GM12878 (cell line): ENCODE results near the gene DUSP7. TPM values are rescaled to one million over a fixed set of nuclear protein-coding genes. Genes with fewer than 3 reads are reported as not detected.

Experiments
- ATAC-seq: fragments of 200-7000 bp; cut with Tn5 transposase; 3 replicates; pipeline ENCODE4 v1.9.1; 2020; ENCODE audit warnings: mild to moderate bottlenecking, moderate library complexity
- BruUV-seq: library from RNA; stranded (reverse); fragments of 400-500 nt; replicated peaks from 2 replicates; lab custom pipeline; 2021; lab: Mats Ljungman, UMichigan
- CTCF ChIA-PET: fragments of 300-600 bp; sonication (Branson Sonifier 250); formaldehyde crosslinking; extraction: SDS; loops from one replicate; lab custom pipeline; 2021; ENCODE audit warnings: inconsistent platforms; lab: Yijun Ruan, JAX
- POLR2A ChIA-PET: fragments of 350-600 bp; formaldehyde crosslinking; extraction: SDS; loops from one replicate; lab custom pipeline; 2021; ENCODE audit warnings: inconsistent platforms; lab: Charles Lee
- RAD21 ChIA-PET: fragments of 300-600 bp; sonication (Branson Sonifier 250); formaldehyde crosslinking; loops from one replicate; lab custom pipeline; 2023; ENCODE audit warnings: antibody characterized with exemption; ENCODE audit not compliant: unreplicated experiment; lab: Charles Lee
- SMC1A ChIA-PET: fragments of 300-600 bp; sonication (Branson Sonifier 250); formaldehyde crosslinking; loops from one replicate; lab custom pipeline; 2023; ENCODE audit not compliant: unreplicated experiment, uncharacterized antibody; lab: Charles Lee
- DNase-seq: peaks from one replicate; pipeline ENCODE4 v3.0.0-alpha.2; 2011; ENCODE audit warnings: low read depth, low spot score
- FAIRE-seq: peaks from 3 replicates; lab custom pipeline; 2011; peaks lifted over from hg19 to GRCh38; lab: Jason Lieb, UNC
- H2AFZ ChIP-seq: 2 replicates; pipeline ENCODE4 v1.6.0; 2011; ENCODE audit warnings: low read depth, low read length, control low read depth; ENCODE audit not compliant: control insufficient read depth
- H3K27ac ChIP-seq: 2 replicates; pipeline ENCODE4 v1.5.1; 2011; ENCODE audit warnings: control low read depth; ENCODE audit not compliant: control insufficient read depth, insufficient read depth
- H3K27me3 ChIP-seq, 2 experiments: replicated peaks in 1 of 2; 2 replicates each; pipeline versions ENCODE4 v1.6.0 to v1.6.1; 2011; ENCODE audit warnings: low read length in 1 of 2; ENCODE audit not compliant: control insufficient read depth in 2 of 2, insufficient read depth in 2 of 2
- H3K36me3 ChIP-seq, 2 experiments: 2 replicates each; pipeline ENCODE4 v1.5.1; 2011; ENCODE audit warnings: low read length in 1 of 2; ENCODE audit not compliant: control insufficient read depth in 2 of 2, insufficient read depth in 2 of 2
- H3K4me1 ChIP-seq: 2 replicates; pipeline ENCODE4 v1.6.1; 2011; ENCODE audit warnings: mild to moderate bottlenecking, low read length, moderate library complexity, mixed read lengths; ENCODE audit not compliant: control insufficient read depth, insufficient read depth
- H3K4me2 ChIP-seq: 2 replicates; pipeline ENCODE4 v1.6.0; 2011; ENCODE audit warnings: control low read depth; ENCODE audit not compliant: control insufficient read depth, insufficient read depth
- H3K4me3 ChIP-seq: fragments of 200-600 bp; sonication (generic); 2 replicates; pipeline ENCODE4 v1.5.1; 2016
- H3K79me2 ChIP-seq: 2 replicates; pipeline ENCODE4 v1.6.0; 2011; ENCODE audit warnings: low read length; ENCODE audit not compliant: control insufficient read depth, insufficient read depth
- H3K9ac ChIP-seq: 2 replicates; pipeline ENCODE4 v1.8.0; 2011; ENCODE audit warnings: low read length, control low read depth, mixed read lengths; ENCODE audit not compliant: control insufficient read depth, insufficient read depth
- H3K9me3 ChIP-seq: replicated peaks from 3 replicates; pipeline ENCODE4 v1.5.1; 2011; ENCODE audit warnings: mild to moderate bottlenecking, low read length; ENCODE audit not compliant: control insufficient read depth, insufficient read depth
- H4K20me1 ChIP-seq: 2 replicates; pipeline ENCODE4 v1.6.0; 2011; ENCODE audit not compliant: control insufficient read depth, insufficient read depth
- CBFB ChIP-seq: IDR thresholded peaks from 2 replicates; pipeline ENCODE4 v1.6.1; 2016; ENCODE audit warnings: antibody characterized with exemption, low read depth
- CEBPB ChIP-seq, 2 experiments: fragments of 150-350 bp in 1 of 2; IDR thresholded peaks; 2 replicates each; pipeline ENCODE4 v1.6.1; 2012 to 2014; ENCODE audit warnings: low read depth in 2 of 2, low read length in 2 of 2, borderline replicate concordance in 1 of 2, inconsistent platforms in 1 of 2
- MYB ChIP-seq: fragments of 150-350 bp; IDR thresholded peaks from 2 replicates; pipeline ENCODE4 v1.6.1; 2014; ENCODE audit warnings: mild to moderate bottlenecking, low read depth, low read length, borderline replicate concordance
- NFIC ChIP-seq: IDR thresholded peaks from 2 replicates; pipeline ENCODE4 v1.6.1; 2012; ENCODE audit warnings: low read depth, mild to moderate bottlenecking, inconsistent platforms, low read length, moderate library complexity
- RAD21 ChIP-seq: IDR thresholded peaks from 2 replicates; pipeline ENCODE4 v1.6.1; 2011; ENCODE audit warnings: mild to moderate bottlenecking, low read depth, low read length, moderate library complexity; ENCODE audit not compliant: insufficient read depth
- RUNX3 ChIP-seq: IDR thresholded peaks from 2 replicates; pipeline ENCODE4 v1.6.1; 2012; ENCODE audit warnings: low read length, inconsistent platforms
- SREBF1 ChIP-seq: IDR thresholded peaks from 2 replicates; pipeline ENCODE4 v1.6.1; 2012; ENCODE audit warnings: mild to moderate bottlenecking, low read length
- ZSCAN29 ChIP-seq: fragments of 450-650 bp; IDR thresholded peaks from 2 replicates; pipeline ENCODE4 v1.6.1; 2017; ENCODE audit warnings: mild to moderate bottlenecking, moderate library complexity
- WGBS: methylation state at CpG from one replicate; pipeline ENCODE4 v1.1.6; 2016; ENCODE audit warnings: low lambda C conversion rate; ENCODE audit not compliant: insufficient replicate concordance, insufficient coverage; ENCODE audit errors: missing lambda C conversion rate; 5-methylcytosine and 5-hydroxymethylcytosine counted together
- in situ Hi-C: fragments of 300-500 bp; cut with MboI; formaldehyde crosslinking; loops from 9 replicates; pipeline ENCODE4 v1.14.3; 2018; ENCODE audit warnings: mixed read lengths
- intact Hi-C: fragments of 100-400 bp; cut with micrococcal nuclease; formaldehyde crosslinking; loops from one replicate; pipeline ENCODE4 v1.14.2; 2022; ENCODE audit not compliant: unreplicated experiment
- polyA plus RNA-seq, 11 experiments: library from polyadenylated mRNA; depleted of rRNA in 4 of 11; unstranded in 6 of 11; stranded (reverse) in 5 of 11; fragments of >200 nt; fragmentation: Nextera tagmentation in 4 of 11; fragmentation: Illumina TruSeq in 1 of 11; extraction: Ambion mirVana in 4 of 11; extraction: Trizol in 1 of 11; gene quantifications; 1 replicate in 1 of 11; 2 replicates in 10 of 11; pipeline versions ENCODE4 v1.2.1 to v1.2.3, GENCODE V29; 2011 to 2016; ENCODE audit warnings: inconsistent platforms in 2 of 11, missing spikeins in 2 of 11, low read depth in 1 of 11
- total RNA-seq, 4 experiments: library from RNA; depleted of rRNA in 3 of 4; stranded (reverse); fragments of >200 nt in 3 of 4; fragmentation: Illumina TruSeq in 1 of 4; extraction: Trizol in 1 of 4; gene quantifications; 2 replicates each; pipeline versions ENCODE4 v1.2.1 to v1.2.3, GENCODE V29; 2013 to 2021
- TF ChIP-seq, protein P1 (sequence below): IDR thresholded peaks from 2 replicates; pipeline ENCODE4 v1.6.1; 2011; ENCODE audit warnings: low read depth, low read length, improper control_type of control experiment, borderline replicate concordance
- TF ChIP-seq, protein P2 (sequence below): fragments of 450-650 bp; IDR thresholded peaks from 2 replicates; pipeline ENCODE4 v1.6.1; 2017; ENCODE audit warnings: mild to moderate bottlenecking, low read depth, inconsistent platforms; ENCODE audit not compliant: poor library complexity, severe bottlenecking
- TF ChIP-seq, protein P3 (sequence below): fragments of 450-650 bp; IDR thresholded peaks from 2 replicates; pipeline ENCODE4 v1.6.1; 2017; ENCODE audit warnings: mild to moderate bottlenecking, moderate library complexity

The DUSP7 gene
- total and polyA plus RNA-seq, 10 of the 15 experiments (the other 5 are each of a cell fraction or from before 2014, with no cell fraction given): 0.73 to 17.0 (median 7.9) TPM

DNA sequence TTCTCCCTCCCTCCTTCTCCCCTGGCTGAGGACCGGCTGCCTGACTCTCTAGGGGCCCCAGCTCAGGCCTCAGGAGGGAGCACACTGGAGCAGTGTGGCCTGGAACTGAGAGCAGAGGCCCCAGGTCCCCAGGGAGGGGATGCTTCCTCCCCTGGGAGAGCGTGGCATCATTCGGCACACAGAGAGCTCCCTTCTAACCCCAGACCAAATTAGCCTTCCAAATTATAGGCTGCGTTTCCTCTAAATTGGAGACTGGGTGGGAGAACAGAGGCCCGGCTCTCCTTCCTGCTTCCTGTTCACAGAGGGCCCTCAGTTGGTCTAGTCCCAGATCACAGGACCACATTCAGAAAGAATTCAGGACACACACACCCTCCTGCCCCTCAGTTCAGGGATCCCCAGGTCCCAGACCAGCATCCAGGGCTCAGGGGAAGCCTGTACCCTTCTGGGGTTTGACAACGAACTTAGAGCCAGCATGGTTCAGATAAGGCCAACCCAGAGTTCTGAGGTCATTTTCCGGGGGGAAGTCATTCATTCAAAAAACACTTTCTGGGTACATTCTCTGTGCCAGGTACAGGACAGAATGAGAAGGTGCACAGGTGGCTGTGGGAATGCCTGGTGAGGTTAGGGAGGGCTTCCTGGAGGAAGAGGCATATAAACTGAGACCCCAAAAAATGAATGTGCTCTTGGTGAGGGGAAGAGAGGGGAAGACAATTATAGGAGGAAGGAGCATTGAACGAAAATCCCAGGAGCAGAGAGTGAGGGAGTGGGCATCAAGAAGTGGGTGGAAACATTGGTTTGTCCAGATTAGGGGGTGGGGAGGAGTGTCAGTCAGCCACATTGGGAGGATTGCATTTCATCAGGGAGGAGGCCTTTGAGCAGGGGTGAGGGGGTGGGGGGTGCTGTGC is 32.3 kb downstream of the DUSP7 start (continued):
- TF ChIP-seq, protein P1, sequence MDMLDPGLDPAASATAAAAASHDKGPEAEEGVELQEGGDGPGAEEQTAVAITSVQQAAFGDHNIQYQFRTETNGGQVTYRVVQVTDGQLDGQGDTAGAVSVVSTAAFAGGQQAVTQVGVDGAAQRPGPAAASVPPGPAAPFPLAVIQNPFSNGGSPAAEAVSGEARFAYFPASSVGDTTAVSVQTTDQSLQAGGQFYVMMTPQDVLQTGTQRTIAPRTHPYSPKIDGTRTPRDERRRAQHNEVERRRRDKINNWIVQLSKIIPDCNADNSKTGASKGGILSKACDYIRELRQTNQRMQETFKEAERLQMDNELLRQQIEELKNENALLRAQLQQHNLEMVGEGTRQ: no peak
- no peak for TF ChIP-seq SREBF1
- TF ChIP-seq NFIC: no peak; the same call in 1 of the 2 replicates
- TF ChIP-seq RUNX3: peak; percentile 41; the same call in 1 of the 2 replicates
- TF ChIP-seq CBFB: no peak
- TF ChIP-seq, all 136 proteins: peak for 37

DNA sequence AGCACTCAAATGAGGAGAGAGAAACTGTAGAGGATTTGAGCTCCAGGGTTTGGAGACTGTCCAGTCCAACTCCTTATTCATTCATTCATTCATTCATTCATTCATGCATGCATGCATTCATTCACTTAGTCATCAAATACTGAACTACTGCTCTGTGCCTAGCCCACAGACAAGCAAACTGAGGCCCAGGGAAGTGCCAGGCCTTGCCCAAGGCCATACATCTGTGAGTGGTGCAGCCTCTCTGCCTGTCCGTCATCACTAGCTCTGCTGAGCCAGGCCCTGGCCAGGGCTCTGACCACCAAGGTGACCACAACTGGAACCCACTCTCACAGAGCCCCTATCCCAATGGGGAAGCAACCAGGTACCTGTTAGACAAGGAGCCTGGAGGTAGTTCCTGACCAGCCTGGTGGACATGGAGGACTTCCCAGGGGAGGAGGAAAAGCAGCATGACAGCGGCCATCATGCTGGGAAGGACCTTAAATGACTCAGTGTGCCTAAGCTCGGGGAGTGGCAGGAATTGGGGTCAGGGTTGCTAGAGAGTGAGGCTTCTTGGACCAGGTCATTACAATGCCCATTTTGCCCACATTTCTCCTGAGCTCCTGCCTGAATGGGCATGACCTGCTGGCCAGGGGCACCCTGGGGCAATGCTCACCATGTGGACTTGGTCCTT is 33.1 kb downstream of the DUSP7 start:
- Histone ChIP-seq H2AFZ (peak overlapping the region; percentile 72), H3K79me2 (no peaks in the 10 kb centered on the region), H3K27me3 (no peaks in the 10 kb centered on the region), H3K9me3 (no peaks in the 10 kb centered on the region), H3K4me1 (peaks cover 18% of the 10 kb centered on the region), H3K36me3 (no peaks in the 10 kb centered on the region), H3K4me2 (peak overlapping the region; percentile 63; the same call in 1 of the 2 replicates), H4K20me1 (no peaks in the 10 kb centered on the region), H3K27ac (peak overlapping the region; percentile 55), H3K4me3 (no peak overlapping the region), H3K9ac (peak overlapping the region; percentile 24; the same call in 1 of the 2 replicates)
- 96% methylated on average over 3 of the region's 3 CpGs for WGBS
- ChIA-PET SMC1A (interaction anchor here (0.7 to 12.8 kb wide), 11 partner anchors 9 to 98 kb away, joined by 3 to 116 read pairs (median 6); partner anchors contain the start of gene DUSP7), CTCF (interaction anchor here (0.7 to 3.9 kb wide), 12 partner anchors 8 to 192 kb away, joined by 3 to 30 read pairs (median 5); partner anchors contain the start of genes DUSP7 and RRP9), POLR2A (interaction anchor here (0.6 to 2.3 kb wide), 14 partner anchors 8 to 230 kb away, joined by 3 to 21 read pairs (median 4); partner anchors contain the start of gene DUSP7), RAD21 (interaction anchor here (0.9 to 7.1 kb wide), 12 partner anchors 8 to 180 kb away, joined by 3 to 70 read pairs (median 6); partner anchors contain the start of gene DUSP7)
- in situ Hi-C loops (no loop called here), intact Hi-C loops (no loop called here)
- no TSS peak for BruUV-seq
- DNase-seq (no peak), ATAC-seq (no peak), FAIRE-seq (no peak)
- no peak for TF ChIP-seq RAD21
- TF ChIP-seq CEBPB (IDR thresholded peaks at IDR 0.05; ENCODE audit: borderline replicate concordance in 1 of 2, low read depth in 2 of 2, low read length in 2 of 2): no peak
- TF ChIP-seq, protein P2, sequence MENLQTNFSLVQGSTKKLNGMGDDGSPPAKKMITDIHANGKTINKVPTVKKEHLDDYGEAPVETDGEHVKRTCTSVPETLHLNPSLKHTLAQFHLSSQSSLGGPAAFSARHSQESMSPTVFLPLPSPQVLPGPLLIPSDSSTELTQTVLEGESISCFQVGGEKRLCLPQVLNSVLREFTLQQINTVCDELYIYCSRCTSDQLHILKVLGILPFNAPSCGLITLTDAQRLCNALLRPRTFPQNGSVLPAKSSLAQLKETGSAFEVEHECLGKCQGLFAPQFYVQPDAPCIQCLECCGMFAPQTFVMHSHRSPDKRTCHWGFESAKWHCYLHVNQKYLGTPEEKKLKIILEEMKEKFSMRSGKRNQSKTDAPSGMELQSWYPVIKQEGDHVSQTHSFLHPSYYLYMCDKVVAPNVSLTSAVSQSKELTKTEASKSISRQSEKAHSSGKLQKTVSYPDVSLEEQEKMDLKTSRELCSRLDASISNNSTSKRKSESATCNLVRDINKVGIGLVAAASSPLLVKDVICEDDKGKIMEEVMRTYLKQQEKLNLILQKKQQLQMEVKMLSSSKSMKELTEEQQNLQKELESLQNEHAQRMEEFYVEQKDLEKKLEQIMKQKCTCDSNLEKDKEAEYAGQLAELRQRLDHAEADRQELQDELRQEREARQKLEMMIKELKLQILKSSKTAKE: no peak
- no peak for TF ChIP-seq MYB
- no peak for TF ChIP-seq ZSCAN29
- TF ChIP-seq, protein P3, sequence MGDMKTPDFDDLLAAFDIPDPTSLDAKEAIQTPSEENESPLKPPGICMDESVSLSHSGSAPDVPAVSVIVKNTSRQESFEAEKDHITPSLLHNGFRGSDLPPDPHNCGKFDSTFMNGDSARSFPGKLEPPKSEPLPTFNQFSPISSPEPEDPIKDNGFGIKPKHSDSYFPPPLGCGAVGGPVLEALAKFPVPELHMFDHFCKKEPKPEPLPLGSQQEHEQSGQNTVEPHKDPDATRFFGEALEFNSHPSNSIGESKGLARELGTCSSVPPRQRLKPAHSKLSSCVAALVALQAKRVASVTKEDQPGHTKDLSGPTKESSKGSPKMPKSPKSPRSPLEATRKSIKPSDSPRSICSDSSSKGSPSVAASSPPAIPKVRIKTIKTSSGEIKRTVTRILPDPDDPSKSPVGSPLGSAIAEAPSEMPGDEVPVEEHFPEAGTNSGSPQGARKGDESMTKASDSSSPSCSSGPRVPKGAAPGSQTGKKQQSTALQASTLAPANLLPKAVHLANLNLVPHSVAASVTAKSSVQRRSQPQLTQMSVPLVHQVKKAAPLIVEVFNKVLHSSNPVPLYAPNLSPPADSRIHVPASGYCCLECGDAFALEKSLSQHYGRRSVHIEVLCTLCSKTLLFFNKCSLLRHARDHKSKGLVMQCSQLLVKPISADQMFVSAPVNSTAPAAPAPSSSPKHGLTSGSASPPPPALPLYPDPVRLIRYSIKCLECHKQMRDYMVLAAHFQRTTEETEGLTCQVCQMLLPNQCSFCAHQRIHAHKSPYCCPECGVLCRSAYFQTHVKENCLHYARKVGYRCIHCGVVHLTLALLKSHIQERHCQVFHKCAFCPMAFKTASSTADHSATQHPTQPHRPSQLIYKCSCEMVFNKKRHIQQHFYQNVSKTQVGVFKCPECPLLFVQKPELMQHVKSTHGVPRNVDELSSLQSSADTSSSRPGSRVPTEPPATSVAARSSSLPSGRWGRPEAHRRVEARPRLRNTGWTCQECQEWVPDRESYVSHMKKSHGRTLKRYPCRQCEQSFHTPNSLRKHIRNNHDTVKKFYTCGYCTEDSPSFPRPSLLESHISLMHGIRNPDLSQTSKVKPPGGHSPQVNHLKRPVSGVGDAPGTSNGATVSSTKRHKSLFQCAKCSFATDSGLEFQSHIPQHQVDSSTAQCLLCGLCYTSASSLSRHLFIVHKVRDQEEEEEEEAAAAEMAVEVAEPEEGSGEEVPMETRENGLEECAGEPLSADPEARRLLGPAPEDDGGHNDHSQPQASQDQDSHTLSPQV: peak; percentile 90
